ENCODE measurements around the gene ADH1B. TPM values are rescaled to one million over a fixed set of nuclear protein-coding genes. Genes with fewer than 3 reads are reported as not detected.
A peak's percentile ranks its signal among the peaks of the same experiment; 100 is the strongest.
"Not testable (repeated sequence)": the region's sequence is repeated elsewhere in the genome, so short reads cannot be mapped to it uniquely, and the experiment has no call there.

ADH1B gene
- total and polyA plus RNA-seq, 3 donors from 2014 or later, result 6.4 to 24.6 (median 9.4) TPM

GRCh38 chr4:99324979-99325378, 3.8 kb upstream of the ADH1B start:
- H3K4me3 ChIP-seq, result no peak overlapping the region
- intact Hi-C loops (cut with DNase I; ENCODE audit: low total_unique reads), result loop anchor here (10.0 kb wide), 1 partner anchor 60 kb away; no protein-coding TSS in a partner anchor
- no peaks in the 10 kb centered on the region for H3K36me3 ChIP-seq (ENCODE audit: low read depth, missing control alignments)
- H3K27me3 ChIP-seq, result no peaks in the 10 kb centered on the region
- peak overlapping the region; percentile 65 to 86 for H3K27ac ChIP-seq
- WGBS, 2 donors, result 45% methylated on average over 3 of the region's 3 CpGs
- peak; percentile 73 for DNase-seq
- no peak for TF ChIP-seq POLR2A (IDR thresholded peaks at IDR 0.05)
- TF ChIP-seq CTCF (IDR thresholded peaks at IDR 0.05), result no peak
- H3K9me3 ChIP-seq, result no peaks in the 10 kb centered on the region
- H3K4me1 ChIP-seq, result peaks cover 16% of the 10 kb centered on the region

- no peak overlapping the region for H3K4me3 ChIP-seq
- DNase-seq, result no peak
- 32 to 55% methylated on average over 1 of the region's 1 CpG for WGBS, 2 donors
- H3K9me3 ChIP-seq, result no peaks in the 10 kb centered on the region
- H3K36me3 ChIP-seq (ENCODE audit: low read depth, missing control alignments), result no peaks in the 10 kb centered on the region
- no peaks in the 10 kb centered on the region for H3K27me3 ChIP-seq
- no peak for TF ChIP-seq POLR2A (IDR thresholded peaks at IDR 0.05)
- no peak for TF ChIP-seq CTCF (IDR thresholded peaks at IDR 0.05)
- H3K27ac ChIP-seq, result peak overlapping the region; percentile 65 to 86
- peaks cover 16% of the 10 kb centered on the region for H3K4me1 ChIP-seq
- intact Hi-C loops (cut with DNase I; ENCODE audit: low total_unique reads), result loop anchor here (10.0 kb wide), 1 partner anchor 60 kb away; no protein-coding TSS in a partner anchor
Measured at GRCh38 chr4:99324361-99324760, 3.2 kb upstream of the ADH1B start.

GRCh38 chr4:99323756-99324155, 2.6 kb upstream of the ADH1B start:
- peaks cover 16% of the 10 kb centered on the region for H3K4me1 ChIP-seq
- H3K4me3 ChIP-seq, result no peak overlapping the region
- peak overlapping the region; percentile 65 to 86 for H3K27ac ChIP-seq
- H3K9me3 ChIP-seq, result no peaks in the 10 kb centered on the region
- no peaks in the 10 kb centered on the region for H3K27me3 ChIP-seq
- 88 to 94% methylated on average over 1 of the region's 1 CpG for WGBS, 2 donors
- intact Hi-C loops (cut with DNase I; ENCODE audit: low total_unique reads), result loop anchor here (10.0 kb wide), 1 partner anchor 61 kb away; no protein-coding TSS in a partner anchor
- DNase-seq, result peak; percentile 40
- no peaks in the 10 kb centered on the region for H3K36me3 ChIP-seq (ENCODE audit: low read depth, missing control alignments)
- no peak for TF ChIP-seq POLR2A (IDR thresholded peaks at IDR 0.05)
- TF ChIP-seq CTCF (IDR thresholded peaks at IDR 0.05), result no peak

- H3K4me1 ChIP-seq; H3K36me3 ChIP-seq (ENCODE audit: low read depth, missing control alignments); DNase-seq; H3K27me3 ChIP-seq; intact Hi-C loops (cut with DNase I; ENCODE audit: low total_unique reads); H3K27ac ChIP-seq; H3K4me3 ChIP-seq; H3K9me3 ChIP-seq: not testable (repeated sequence)
- 54 to 81% methylated on average over 7 to 8 of the region's 8 CpGs for WGBS, 2 donors
Measured at GRCh38 chr4:99317811-99318210, 3.4 kb downstream of the ADH1B start.

GRCh38 chr4:99317354-99317753, 3.8 kb downstream of the ADH1B start:
- Histone ChIP-seq H3K36me3 (ENCODE audit: low read depth, missing control alignments) (no peaks in the 10 kb centered on the region), H3K9me3 (no peaks in the 10 kb centered on the region), H3K4me3 (no peak overlapping the region), H3K27me3 (no peaks in the 10 kb centered on the region), H3K4me1 (peaks cover 4% of the 10 kb centered on the region), H3K27ac (no peak overlapping the region)
- DNase-seq, result no peak
- no peak for TF ChIP-seq POLR2A (IDR thresholded peaks at IDR 0.05)
- TF ChIP-seq CTCF (IDR thresholded peaks at IDR 0.05), result no peak
- intact Hi-C loops (cut with DNase I; ENCODE audit: low total_unique reads), result no loop called here
- 43 to 66% methylated on average over 3 of the region's 3 CpGs for WGBS, 2 donors

Measured in testis (tissue), 3 donors.